Cardiac muscle cell (in vitro differentiated cells and primary cell): ENCODE measurements around the gene NXPH1. TPM values are rescaled to one million over a fixed set of nuclear protein-coding genes. Genes with fewer than 3 reads are reported as not detected.

Experiments used
- DNase-seq, 2 donors: peaks; one replicate each; pipeline versions ENCODE4 v3.0.0 to v3.0.0-alpha.2; 2010 to 2017; ENCODE audit warnings: low read depth in 1 of 2, low spot score in 1 of 2
- H3K27ac ChIP-seq: fragments of 200-600 bp; sonication (generic); 2 replicates; pipeline ENCODE4 v1.5.1; 2016
- H3K27me3 ChIP-seq: fragments of 200-600 bp; sonication (generic); 2 replicates; pipeline ENCODE4 v1.6.0; 2016; ENCODE audit warnings: control low read depth
- H3K36me3 ChIP-seq: fragments of 200-600 bp; sonication (generic); 2 replicates; pipeline ENCODE4 v1.5.1; 2016; ENCODE audit warnings: control low read depth
- H3K4me1 ChIP-seq: fragments of 200-600 bp; sonication (generic); 2 replicates; pipeline ENCODE4 v1.8.1; 2017; ENCODE audit warnings: low read depth, mild to moderate bottlenecking, mixed run types
- H3K4me3 ChIP-seq: fragments of 200-600 bp; sonication (generic); 2 replicates; pipeline ENCODE4 v1.5.1; 2016; ENCODE audit warnings: mild to moderate bottlenecking
- H3K9me3 ChIP-seq: fragments of 200-600 bp; sonication (generic); 2 replicates; pipeline ENCODE4 v1.5.1; 2017; ENCODE audit warnings: low read depth, mild to moderate bottlenecking, control low read depth
- CTCF ChIP-seq: IDR thresholded peaks from 2 replicates; pipeline ENCODE4 v1.5.1; 2012; ENCODE audit warnings: low read depth, mild to moderate bottlenecking, low read length
- polyA plus RNA-seq: library from polyadenylated mRNA; unstranded; fragments of >200 nt; fragmentation: Nextera tagmentation; extraction: Ambion mirVana; gene quantifications from 2 replicates; pipeline ENCODE4 v1.2.1, GENCODE V29; 2016
- total RNA-seq: library from RNA; depleted of rRNA; stranded (reverse); fragments of >200 nt; gene quantifications from 2 replicates; pipeline ENCODE4 v1.2.3, GENCODE V29; 2016

The NXPH1 gene
- total and polyA plus RNA-seq, 2 experiments from 2014 or later, result 0.95 to 1.7 TPM

- no peak for DNase-seq
- H3K36me3 ChIP-seq, result no peaks in the 10 kb centered on the region
- H3K27me3 ChIP-seq, result no peaks in the 10 kb centered on the region
- no peak overlapping the region for H3K4me3 ChIP-seq
- no peaks in the 10 kb centered on the region for H3K4me1 ChIP-seq
- no peak for TF ChIP-seq CTCF
- no peak overlapping the region for H3K27ac ChIP-seq
- H3K9me3 ChIP-seq, result no peaks in the 10 kb centered on the region
These were observed 351.7 kb downstream of the NXPH1 start for GRCh38 chr7:8785081-8785480.

GRCh38 chr7:8800986-8801385, 367.6 kb downstream of the NXPH1 start:
- no peak for TF ChIP-seq CTCF
- Histone ChIP-seq H3K36me3 (no peaks in the 10 kb centered on the region), H3K9me3 (no peaks in the 10 kb centered on the region), H3K4me1 (no peaks in the 10 kb centered on the region), H3K4me3 (no peak overlapping the region), H3K27ac (no peak overlapping the region), H3K27me3 (no peaks in the 10 kb centered on the region)
- no peak for DNase-seq

Other genes with a start within 250 kb of the NXPH1 start
- 7.7 and 60.7 TPM in 2 replicates for gene ICA1, start 171.4 kb upstream of the NXPH1 start, total RNA-seq
- 22.2 and 34.8 TPM in 2 replicates for gene ICA1, start 171.4 kb upstream of the NXPH1 start, polyA plus RNA-seq